K562 (cell line): Measurements from ENCODE around the gene CDC123. TPM values are rescaled to one million over a fixed set of nuclear protein-coding genes. Genes with fewer than 3 reads are reported as not detected.

Experiments used
- ATAC-seq: fragments of 200-7000 bp; cut with Tn5 transposase; 3 replicates; pipeline ENCODE4 v1.9.1; 2020; ENCODE audit warnings: moderate library complexity
- BruUV-seq: library from RNA; stranded (reverse); fragments of 400-500 nt; replicated peaks from 2 replicates; lab custom pipeline; 2021; lab: Mats Ljungman, UMichigan
- CTCF ChIA-PET: fragments of 300-600 bp; formaldehyde crosslinking; extraction: SDS; loops from one replicate; lab custom pipeline; 2021; ENCODE audit warnings: low intra/inter-chr PET ratio; lab: Yijun Ruan, JAX
- POLR2A ChIA-PET: fragments of 300-600, 350-650 bp; sonication (Branson Sonifier 250); formaldehyde crosslinking; extraction: SDS; loops from one replicate; lab custom pipeline; 2021; ENCODE audit warnings: antibody characterized with exemption, inconsistent platforms; lab: Yijun Ruan, JAX
- DNase-seq, 4 experiments: peaks; one replicate each; pipeline versions ENCODE4 v3.0.0 to v3.0.0-alpha.2; 2011 to 2018; ENCODE audit warnings: low spot score in 3 of 4, mixed read lengths in 3 of 4; ENCODE audit errors: extremely low read depth in 1 of 4
- FAIRE-seq: peaks from 2 replicates; lab custom pipeline; 2011; peaks lifted over from hg19 to GRCh38; lab: Jason Lieb, UNC
- H2AFZ ChIP-seq: 2 replicates; pipeline ENCODE4 v1.6.0; 2011; ENCODE audit warnings: low read depth, low read length, control low read depth, inconsistent platforms
- H3K27ac ChIP-seq: fragments of 200-600 bp; 3 replicates; pipeline ENCODE4 v1.8.0; 2011; ENCODE audit warnings: low read depth, mild to moderate bottlenecking, control low read depth, inconsistent platforms, low read length, moderate library complexity, mixed read lengths; ENCODE audit errors: extremely low read depth
- H3K27me3 ChIP-seq, 2 experiments: fragments of 300-600 bp in 1 of 2; 2 replicates in 1 of 2; 3 replicates in 1 of 2; pipeline versions ENCODE4 v1.6.0 to v1.8.0; 2011; ENCODE audit warnings: inconsistent platforms in 2 of 2, low read length in 2 of 2, mild to moderate bottlenecking in 1 of 2, mixed read lengths in 1 of 2, moderate library complexity in 1 of 2; ENCODE audit not compliant: control insufficient read depth in 2 of 2, insufficient read depth in 2 of 2
- H3K36me3 ChIP-seq: fragments of 300-600 bp; 3 replicates; pipeline ENCODE4 v1.8.0; 2011; ENCODE audit warnings: mild to moderate bottlenecking, low read length, inconsistent platforms; ENCODE audit not compliant: control insufficient read depth, insufficient read depth
- H3K4me1 ChIP-seq, 2 experiments: fragments of 200-600 bp in 1 of 2; replicated peaks in 1 of 2; 2 replicates in 1 of 2; 3 replicates in 1 of 2; pipeline versions ENCODE4 v1.5.1 to v1.8.0; 2011; ENCODE audit warnings: inconsistent platforms in 2 of 2, low read length in 2 of 2, mild to moderate bottlenecking in 1 of 2, mixed read lengths in 1 of 2, moderate library complexity in 1 of 2; ENCODE audit not compliant: control insufficient read depth in 2 of 2, insufficient read depth in 2 of 2
- H3K4me2 ChIP-seq: 2 replicates; pipeline ENCODE4 v1.6.1; 2011; ENCODE audit warnings: low read length, control low read depth, inconsistent platforms, mixed read lengths; ENCODE audit not compliant: insufficient read depth
- H3K4me3 ChIP-seq: fragments of 200-600 bp; sonication (generic), shearing (Covaris generic); 2 replicates; pipeline ENCODE4 v1.5.1; 2016; ENCODE audit warnings: control low read depth, inconsistent platforms
- H3K79me2 ChIP-seq: fragments of 200-600 bp; 3 replicates; pipeline ENCODE4 v1.8.0; 2011; ENCODE audit warnings: low read length, inconsistent platforms; ENCODE audit not compliant: control insufficient read depth, insufficient read depth
- H3K9ac ChIP-seq, 2 experiments: 2 replicates each; pipeline versions ENCODE4 v1.6.0 to v1.6.1; 2011; ENCODE audit warnings: low read depth in 2 of 2, low read length in 2 of 2, control low read depth in 1 of 2, inconsistent platforms in 1 of 2, mild to moderate bottlenecking in 1 of 2, mixed read lengths in 1 of 2; ENCODE audit not compliant: insufficient read depth in 1 of 2
- H3K9me1 ChIP-seq: one replicate; pipeline ENCODE4 v1.6.0; 2011; ENCODE audit warnings: inconsistent platforms, mild to moderate bottlenecking, low read length, moderate library complexity; ENCODE audit not compliant: control insufficient read depth, insufficient read depth
- H3K9me3 ChIP-seq: replicated peaks from 2 replicates; pipeline ENCODE4 v1.5.1; 2011; ENCODE audit warnings: low read depth, low read length, inconsistent platforms; ENCODE audit not compliant: control insufficient read depth, insufficient read depth
- H4K20me1 ChIP-seq: replicated peaks from 2 replicates; pipeline ENCODE4 v1.6.1; 2011; ENCODE audit warnings: low read length, inconsistent platforms, mixed read lengths; ENCODE audit not compliant: control insufficient read depth, insufficient read depth
- CCAR2 ChIP-seq: fragments of 200-400 bp; formaldehyde crosslinking; IDR thresholded peaks from 2 replicates; pipeline ENCODE4 v1.6.1; 2017; ENCODE audit warnings: mild to moderate bottlenecking, low read depth, low read length
- FOXA1 ChIP-seq: fragments of 450-650 bp; IDR thresholded peaks from 2 replicates; pipeline ENCODE4 v1.6.1; 2016; ENCODE audit warnings: mild to moderate bottlenecking, borderline replicate concordance
- GABPA ChIP-seq: fragments of 200-800 bp; sonication (Bioruptor generic); conservative IDR thresholded peaks from 2 replicates; pipeline ENCODE4 v1.6.1; 2016; ENCODE audit warnings: low read depth, missing genetic modification characterization, missing compliant biosample characterization
- HNRNPUL1 ChIP-seq: fragments of 200-400 bp; formaldehyde crosslinking; IDR thresholded peaks from 2 replicates; pipeline ENCODE4 v1.6.1; 2017; ENCODE audit warnings: low read length
- ILK ChIP-seq: fragments of 450-650 bp; IDR thresholded peaks from 2 replicates; pipeline ENCODE4 v1.6.1; 2016; ENCODE audit warnings: missing genetic modification characterization, low read depth, mild to moderate bottlenecking, missing compliant biosample characterization, moderate library complexity, borderline replicate concordance
- PHTF2 ChIP-seq: fragments of 250-450 bp; sonication (Bioruptor Pico); IDR thresholded peaks from 2 replicates; pipeline ENCODE4 v1.5.0; 2021; ENCODE audit warnings: mild to moderate bottlenecking
- TAF1 ChIP-seq: IDR thresholded peaks from 2 replicates; pipeline ENCODE4 v1.6.1; 2011; ENCODE audit warnings: mild to moderate bottlenecking, low read length, moderate library complexity; ENCODE audit not compliant: insufficient read depth, control insufficient read depth, severe bottlenecking; ENCODE audit errors: extremely low read depth
- ZBTB1 ChIP-seq: sonication (generic); formaldehyde crosslinking; IDR thresholded peaks from 2 replicates; pipeline ENCODE4 v1.8.1; 2023; ENCODE audit warnings: missing genetic modification reagents, low read depth, mild to moderate bottlenecking, borderline replicate concordance
- ZNF511 ChIP-seq: sonication (generic); formaldehyde crosslinking; IDR thresholded peaks from 2 replicates; pipeline ENCODE4 v1.8.0; 2022; ENCODE audit warnings: mild to moderate bottlenecking, missing genetic modification reagents
- WGBS: fragments of 100-300 bp; shearing (Covaris generic); methylation state at CpG from one replicate; pipeline ENCODE4 v1.1.6; 2016; ENCODE audit warnings: low coverage, mixed read lengths; ENCODE audit not compliant: insufficient coverage; ENCODE audit errors: missing lambda C conversion rate; 5-methylcytosine and 5-hydroxymethylcytosine counted together
- in situ Hi-C: fragments of 300-500 bp; cut with MboI; formaldehyde crosslinking; loops from 4 replicates; pipeline ENCODE4 v1.15.0; 2018; ENCODE audit warnings: inconsistent platforms, mixed read lengths
- intact Hi-C: fragments of 100-400 bp; cut with micrococcal nuclease; formaldehyde crosslinking; loops from 2 replicates; pipeline ENCODE4 v1.14.2; 2022
- polyA plus RNA-seq, 8 experiments: library from polyadenylated mRNA; depleted of rRNA in 4 of 8; stranded (reverse) in 5 of 8; unstranded in 3 of 8; fragments of >200 nt; fragmentation: Nextera tagmentation in 2 of 8; fragmentation: Illumina TruSeq in 1 of 8; extraction: Ambion mirVana in 2 of 8; extraction: Trizol in 1 of 8; gene quantifications; 2 replicates each; pipeline versions ENCODE4 v1.2.1 to v1.2.3, GENCODE V29; 2011 to 2014; ENCODE audit warnings: inconsistent platforms in 1 of 8, missing spikeins in 1 of 8
- total RNA-seq, 7 experiments: library from RNA; depleted of rRNA in 6 of 7; stranded (reverse); fragments of >200 nt in 6 of 7; fragmentation: Illumina TruSeq in 2 of 7; extraction: Trizol in 2 of 7; gene quantifications; 2 replicates each; pipeline versions ENCODE4 v1.2.1 to v1.2.3, GENCODE V29; 2011 to 2021; ENCODE audit warnings: low replicate concordance in 1 of 7

The CDC123 gene
- total and polyA plus RNA-seq, 9 of the 15 experiments (the other 6 are each of a cell fraction or from before 2014, with no cell fraction given), result 137 to 288 (median 175) TPM

- TF ChIP-seq PHTF2 (CRISPR knock-in tag) (no peak), HNRNPUL1 (no peak), GABPA (tag) (peak; percentile 57)
These were observed 18.8 kb downstream of the CDC123 start (continued) for GRCh38 chr10:12214763-12215218.

- peaks cover 0 to 7% of the 10 kb centered on the region in 2 experiments; a peak in 3 of 5 replicates for H3K4me1 ChIP-seq
- BruUV-seq, result no TSS peak
- WGBS, result 93% methylated on average over 8 of the region's 8 CpGs
- in situ Hi-C loops, result no loop called here
- TF ChIP-seq CCAR2 (no peak), ILK (tag) (no peak), ZNF511 (CRISPR knock-in tag) (no peak), ZBTB1 (CRISPR knock-in tag) (no peak), TAF1 (no peak), FOXA1 (no peak)
- TF ChIP-seq, all 486 proteins: peak for 0
- intact Hi-C loops, result no loop called here
- Histone ChIP-seq H2AFZ (no peak overlapping the region), H3K4me3 (no peak overlapping the region), H3K9me1 (no peaks in the 10 kb centered on the region), H3K27ac (no peak overlapping the region), H3K79me2 (peaks cover 31% of the 10 kb centered on the region), H3K36me3 (peaks cover 76% of the 10 kb centered on the region), H3K27me3 (no peaks in the 10 kb centered on the region), H3K9me3 (0 out of 2 replicates have a peak, but pooled peaks cover 3% of the 10 kb centered on the region), H3K9ac (no peak overlapping the region), H3K4me2 (no peak overlapping the region), H4K20me1 (no peaks in the 10 kb centered on the region)
- POLR2A ChIA-PET, result no interaction called here
- no peak for ATAC-seq
- FAIRE-seq, result no peak
- CTCF ChIA-PET, result no interaction called here
- no peak for DNase-seq
These were observed 23.0 kb downstream of the CDC123 start for GRCh38 chr10:12218991-12219390.
